IMR-90 (cell line): Measurements from ENCODE around the gene ZNF581. TPM values are rescaled to one million over a fixed set of nuclear protein-coding genes. Genes with fewer than 3 reads are reported as not detected.

Experiments
- ATAC-seq: fragments of 200-7000 bp; cut with Tn5 transposase; 2 replicates; pipeline ENCODE4 v1.9.1; 2020; ENCODE audit warnings: low read depth, mild to moderate bottlenecking, moderate library complexity
- BruUV-seq: library from RNA; stranded (reverse); fragments of 400-500 nt; replicated peaks from 2 replicates; lab custom pipeline; 2021; lab: Mats Ljungman, UMichigan
- CTCF ChIA-PET: fragments of 300-600 bp; formaldehyde crosslinking; extraction: SDS; loops from one replicate; lab custom pipeline; 2021; ENCODE audit warnings: antibody characterized with exemption; lab: Yijun Ruan, JAX
- POLR2A ChIA-PET: fragments of 300-600 bp; sonication (Branson Sonifier 250); formaldehyde crosslinking; loops from one replicate; lab custom pipeline; 2022; ENCODE audit warnings: antibody characterized with exemption; ENCODE audit not compliant: unreplicated experiment; lab: Charles Lee
- DNase-seq: peaks from one replicate; pipeline ENCODE4 v3.0.0; 2013
- H2AFZ ChIP-seq: replicated peaks from 2 replicates; pipeline ENCODE3; 2013; ENCODE audit warnings: low read length, mild to moderate bottlenecking; ENCODE audit not compliant: poor library complexity
- H2AK5ac ChIP-seq: 2 replicates; pipeline ENCODE4 v1.6.1; 2013; ENCODE audit warnings: low read depth, low read length, inconsistent platforms
- H2AK9ac ChIP-seq: replicated peaks from 2 replicates; pipeline ENCODE3; 2013; ENCODE audit warnings: mild to moderate bottlenecking, low read depth, low read length, moderate library complexity; ENCODE audit not compliant: poor library complexity
- H2BK120ac ChIP-seq: 2 replicates; pipeline ENCODE4 v1.6.1; 2013; ENCODE audit warnings: low read depth, low read length, inconsistent platforms
- H2BK15ac ChIP-seq: 3 replicates; pipeline ENCODE4 v1.6.1; 2013; ENCODE audit warnings: low read depth, low read length, inconsistent platforms
- H2BK20ac ChIP-seq: 2 replicates; pipeline ENCODE4 v1.6.1; 2013; ENCODE audit warnings: low read depth, mild to moderate bottlenecking, inconsistent platforms, low read length, moderate library complexity
- H2BK5ac ChIP-seq: 2 replicates; pipeline ENCODE4 v1.6.1; 2013; ENCODE audit warnings: mild to moderate bottlenecking, low read depth, low read length, inconsistent platforms; ENCODE audit not compliant: poor library complexity, severe bottlenecking
- H3K14ac ChIP-seq: replicated peaks from 2 replicates; pipeline ENCODE4 v1.6.1; 2013; ENCODE audit warnings: low read depth, low read length, inconsistent platforms
- H3K18ac ChIP-seq: 2 replicates; pipeline ENCODE4 v1.6.1; 2013; ENCODE audit warnings: low read depth, low read length, control low read depth
- H3K23ac ChIP-seq: 2 replicates; pipeline ENCODE4 v1.6.1; 2013; ENCODE audit warnings: low read depth, low read length, inconsistent platforms
- H3K27ac ChIP-seq: 2 replicates; pipeline ENCODE4 v1.5.1; 2013; ENCODE audit warnings: mild to moderate bottlenecking, control low read depth, low read length; ENCODE audit not compliant: insufficient read depth
- H3K27me3 ChIP-seq: 2 replicates; pipeline ENCODE4 v1.6.1; 2013; ENCODE audit warnings: low read length; ENCODE audit not compliant: control insufficient read depth, insufficient read depth
- H3K36me3 ChIP-seq: 2 replicates; pipeline ENCODE4 v1.6.1; 2013; ENCODE audit warnings: low read length, mixed read lengths; ENCODE audit not compliant: control insufficient read depth, insufficient read depth
- H3K4ac ChIP-seq: 2 replicates; pipeline ENCODE4 v1.6.1; 2013; ENCODE audit warnings: low read depth, low read length, inconsistent platforms
- H3K4me1 ChIP-seq: 2 replicates; pipeline ENCODE4 v1.6.1; 2013; ENCODE audit warnings: low read length, mixed read lengths; ENCODE audit not compliant: control insufficient read depth, insufficient read depth
- H3K4me2 ChIP-seq: 2 replicates; pipeline ENCODE4 v1.6.1; 2013; ENCODE audit warnings: low read depth, mild to moderate bottlenecking, control low read depth, low read length, moderate library complexity
- H3K4me3 ChIP-seq: 2 replicates; pipeline ENCODE4 v1.5.1; 2013; ENCODE audit warnings: low read depth, mild to moderate bottlenecking, control low read depth, low read length, moderate library complexity; ENCODE audit not compliant: insufficient read depth
- H3K56ac ChIP-seq: 2 replicates; pipeline ENCODE4 v1.6.1; 2013; ENCODE audit warnings: low read length, inconsistent platforms; ENCODE audit not compliant: insufficient read depth; ENCODE audit errors: extremely low read depth
- H3K79me1 ChIP-seq, 2 experiments: 2 replicates each; pipeline ENCODE4 v1.6.1; 2013; ENCODE audit warnings: low read length in 2 of 2, inconsistent platforms in 1 of 2, low read depth in 1 of 2
- H3K9ac ChIP-seq: 2 replicates; pipeline ENCODE4 v1.6.1; 2013; ENCODE audit warnings: low read depth, low read length, control low read depth
- H3K9me1 ChIP-seq: 2 replicates; pipeline ENCODE4 v1.6.1; 2013; ENCODE audit warnings: low read length, inconsistent platforms; ENCODE audit not compliant: insufficient read depth
- H3K9me3 ChIP-seq: 2 replicates; pipeline ENCODE4 v1.6.1; 2013; ENCODE audit warnings: low read length; ENCODE audit not compliant: control insufficient read depth, insufficient read depth
- H4K20me1 ChIP-seq: 2 replicates; pipeline ENCODE4 v1.6.1; 2013; ENCODE audit warnings: low read length, inconsistent platforms; ENCODE audit not compliant: insufficient read depth
- H4K5ac ChIP-seq: 2 replicates; pipeline ENCODE4 v1.6.1; 2013; ENCODE audit warnings: mild to moderate bottlenecking, low read depth, low read length, control low read depth
- H4K8ac ChIP-seq, 2 experiments: 2 replicates each; pipeline ENCODE4 v1.6.1; 2013; ENCODE audit warnings: low read depth in 2 of 2, low read length in 2 of 2, control low read depth in 1 of 2, inconsistent platforms in 1 of 2
- H4K91ac ChIP-seq: 2 replicates; pipeline ENCODE4 v1.6.1; 2013; ENCODE audit warnings: low read depth, low read length, inconsistent platforms; ENCODE audit not compliant: insufficient read depth
- CEBPB ChIP-seq: IDR thresholded peaks from 2 replicates; pipeline ENCODE4 v1.6.1; 2012; ENCODE audit warnings: low read depth, low read length, improper control_type of control experiment
- CHD1 ChIP-seq: IDR thresholded peaks from 2 replicates; pipeline ENCODE4 v1.6.1; 2012; ENCODE audit warnings: low read depth, low read length, improper control_type of control experiment
- ELK1 ChIP-seq: fragments of 150-350 bp; IDR thresholded peaks from 2 replicates; pipeline ENCODE4 v1.6.1; 2016; ENCODE audit warnings: low read depth, mild to moderate bottlenecking, low read length, moderate library complexity, borderline replicate concordance
- FOS ChIP-seq: fragments of 150-350 bp; IDR thresholded peaks from 2 replicates; pipeline ENCODE4 v1.6.1; 2016; ENCODE audit warnings: low read depth, low read length
- MAFK ChIP-seq: IDR thresholded peaks from 2 replicates; pipeline ENCODE4 v1.6.1; 2012; ENCODE audit warnings: low read depth, low read length, improper control_type of control experiment
- MAZ ChIP-seq: IDR thresholded peaks from 2 replicates; pipeline ENCODE4 v1.6.1; 2012; ENCODE audit warnings: low read depth, mild to moderate bottlenecking, low read length, improper control_type of control experiment, moderate library complexity, borderline replicate concordance
- NFE2L2 ChIP-seq: fragments of 150-350 bp; IDR thresholded peaks from 2 replicates; pipeline ENCODE4 v1.6.1; 2016; ENCODE audit warnings: low read depth, mild to moderate bottlenecking, low read length
- POLR2A ChIP-seq: IDR thresholded peaks from 2 replicates; pipeline ENCODE4 v1.6.1; 2012; ENCODE audit warnings: mild to moderate bottlenecking, low read depth, low read length
- RAD21 ChIP-seq: IDR thresholded peaks from 2 replicates; pipeline ENCODE4 v1.6.1; 2012; ENCODE audit warnings: low read length, improper control_type of control experiment
- RCOR1 ChIP-seq: IDR thresholded peaks from 2 replicates; pipeline ENCODE4 v1.6.1; 2012; ENCODE audit warnings: mild to moderate bottlenecking, low read length, improper control_type of control experiment; ENCODE audit not compliant: insufficient replicate concordance
- RFX5 ChIP-seq: IDR thresholded peaks from 2 replicates; pipeline ENCODE4 v1.8.0; 2012; ENCODE audit warnings: low read depth, mild to moderate bottlenecking, low read length, moderate library complexity
- WGBS, 2 experiments: methylation state at CpG; one replicate each; pipeline versions ENCODE4 v1.1.5 to v1.1.7; 2013; ENCODE audit warnings: missing lambda C conversion rate in 2 of 2; ENCODE audit not compliant: insufficient read length in 1 of 2; ENCODE audit errors: extremely low coverage in 2 of 2; 5-methylcytosine and 5-hydroxymethylcytosine counted together
- dilution Hi-C: fragments of 300-500 bp; cut with HindIII; formaldehyde crosslinking; loops from one replicate; pipeline ENCODE4 v1.14.3; 2018; ENCODE audit warnings: low sequenced_read_pairs; ENCODE audit not compliant: unreplicated experiment
- in situ Hi-C: fragments of 300-500 bp; cut with MboI; formaldehyde crosslinking; loops from 3 replicates; pipeline ENCODE4 v1.14.3; 2019; ENCODE audit warnings: low sequenced_read_pairs, inconsistent platforms, mixed read lengths
- intact Hi-C: fragments of 100-400 bp; cut with micrococcal nuclease; formaldehyde crosslinking; loops from 2 replicates; pipeline ENCODE4 v1.10.0; 2022
- polyA plus RNA-seq, 3 experiments: library from polyadenylated mRNA; depleted of rRNA; stranded (reverse); fragments of >200 nt; gene quantifications; 2 replicates each; pipeline ENCODE4 v1.2.3, GENCODE V29; 2012; ENCODE audit warnings: low replicate concordance in 1 of 3
- total RNA-seq: library from RNA; depleted of rRNA; stranded (reverse); fragments of >200 nt; gene quantifications from 2 replicates; pipeline ENCODE4 v1.2.3, GENCODE V29; 2012

ZNF581 gene
- total and polyA plus RNA-seq, 2 of the 4 experiments (the other 2 are of a cell fraction), result 9.7 to 21.9 TPM

GRCh38 chr19:55686311-55687050, 43.0 kb downstream of the ZNF581 start (continued):
- TF ChIP-seq MAZ, result no peak

- no peak overlapping the region for H3K4me2 ChIP-seq
- H3K4me1 ChIP-seq, result no peaks in the 10 kb centered on the region
- no TSS peak for BruUV-seq
- 95% methylated on average over 8 of the region's 22 CpGs; no CpG with 5 or more reads in 1 of the 2 experiments for WGBS, 2 experiments
- no peak overlapping the region for H2BK120ac ChIP-seq
- no peak overlapping the region for H2AK9ac ChIP-seq
- no peak for DNase-seq
- ChIA-PET CTCF (no interaction called here), POLR2A (no interaction called here)
- no peak overlapping the region for H3K9ac ChIP-seq
- ATAC-seq, result no peak
- peaks cover 17 to 40% of the 10 kb centered on the region in 2 experiments for H3K79me1 ChIP-seq
- intact Hi-C loops, result no loop called here
- H4K91ac ChIP-seq, result no peak overlapping the region
- H2BK15ac ChIP-seq, result no peak overlapping the region
- H3K4me3 ChIP-seq, result no peak overlapping the region
- no peak overlapping the region for H4K8ac ChIP-seq
- H4K20me1 ChIP-seq, result peaks cover 52% of the 10 kb centered on the region
- no peaks in the 10 kb centered on the region for H3K9me3 ChIP-seq
- TF ChIP-seq POLR2A, result no peak
- no peak for TF ChIP-seq CHD1
- no peak for TF ChIP-seq FOS
- no peak for TF ChIP-seq RAD21
- TF ChIP-seq ELK1, result no peak
- TF ChIP-seq CEBPB, result no peak
- no peak for TF ChIP-seq RFX5
- TF ChIP-seq MAZ, result no peak
- TF ChIP-seq RCOR1, result no peak
- TF ChIP-seq MAFK, result no peak
- no peak for TF ChIP-seq NFE2L2
- H3K23ac ChIP-seq, result no peak overlapping the region
- no peak overlapping the region for H2BK5ac ChIP-seq
- no peak overlapping the region for H2AK5ac ChIP-seq
- H3K14ac ChIP-seq, result no peak overlapping the region
- H3K27ac ChIP-seq, result no peak overlapping the region
- H3K18ac ChIP-seq, result no peak overlapping the region
- H3K9me1 ChIP-seq, result peaks cover 4% of the 10 kb centered on the region; the same call in 1 of the 2 replicates
- H3K27me3 ChIP-seq, result no peaks in the 10 kb centered on the region
- H2AFZ ChIP-seq, result no peak overlapping the region
- peaks cover 63% of the 10 kb centered on the region for H3K36me3 ChIP-seq
- dilution Hi-C loops, result no loop called here
- no peak overlapping the region for H2BK20ac ChIP-seq
- no peak overlapping the region for H4K5ac ChIP-seq
- H3K4ac ChIP-seq, result no peak overlapping the region
- no peak overlapping the region for H3K56ac ChIP-seq
- in situ Hi-C loops, result loop anchor here (25.0 kb wide), 1 partner anchor 450 kb away; the partner anchor contains the start of gene ZNF444
Measured at GRCh38 chr19:55687281-55688201, 44.1 kb downstream of the ZNF581 start.
